HFF-Myc (cell line): ENCODE results near the gene RERE.

Experiments used
- DNase-seq: peaks from one replicate; pipeline ENCODE4 v3.0.0-alpha.2; 2011; ENCODE audit warnings: low read depth; ENCODE audit errors: extremely low read depth
- H3K4me3 ChIP-seq: replicated peaks from 2 replicates; pipeline ENCODE4 v1.5.1; 2011; ENCODE audit warnings: low read depth, mild to moderate bottlenecking, control low read depth, low read length
- CTCF ChIP-seq: IDR thresholded peaks from 2 replicates; pipeline ENCODE4 v1.5.1; 2012; ENCODE audit warnings: mild to moderate bottlenecking, low read depth, low read length, control low read depth; ENCODE audit errors: missing control alignments

RERE gene

DNA sequence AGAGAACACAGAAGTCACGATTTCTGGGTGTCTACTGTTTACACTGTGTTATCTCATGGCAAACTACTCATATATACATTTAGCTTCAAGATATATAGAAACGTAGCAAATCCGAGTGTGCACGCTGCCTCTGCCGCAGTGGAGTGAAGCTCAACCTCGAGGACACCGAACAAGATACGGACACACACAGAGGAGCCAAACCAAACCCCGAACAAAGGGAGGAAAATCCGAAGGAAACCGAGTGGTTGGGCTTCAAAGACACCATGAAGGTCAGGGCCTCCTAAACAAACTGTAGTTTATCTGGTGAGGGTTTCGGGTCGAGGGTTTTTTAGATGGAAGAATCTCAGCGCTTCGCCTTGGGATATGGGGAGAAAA lies 465.0 kb downstream of the RERE start:
- H3K4me3 ChIP-seq, result no peak overlapping the region
- TF ChIP-seq CTCF, result no peak
- DNase-seq, result no peak

GRCh38 chr1:8351693-8352470 lies 465.6 kb downstream of the RERE start:
- TF ChIP-seq CTCF, result peak; percentile 63
- no peak overlapping the region for H3K4me3 ChIP-seq
- DNase-seq, result no peak

- no peak for TF ChIP-seq CTCF
- no peak overlapping the region for H3K4me3 ChIP-seq
- no peak for DNase-seq
These were observed 466.3 kb downstream of the RERE start for GRCh38 chr1:8350914-8351684.

DNA sequence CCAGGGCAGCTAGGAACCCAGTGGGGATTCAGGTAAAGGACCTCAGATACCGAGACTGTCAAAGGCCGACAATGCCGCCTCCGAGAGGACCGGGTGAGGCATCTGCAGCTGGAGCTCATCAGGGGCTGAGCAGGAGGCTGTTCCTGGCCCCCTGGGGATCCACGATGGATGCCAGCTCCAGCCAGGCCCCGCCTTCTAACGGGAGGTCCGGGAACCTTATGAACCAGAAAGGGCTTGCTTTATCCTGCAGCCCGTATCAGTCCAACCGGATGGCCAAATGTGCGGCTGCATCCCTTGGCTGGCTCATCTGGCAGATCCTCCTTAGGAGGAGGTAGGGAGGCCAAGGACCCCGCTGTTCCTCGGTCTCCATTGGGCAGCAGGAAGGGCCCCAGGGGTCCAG lies 467.5 kb downstream of the RERE start:
- H3K4me3 ChIP-seq, result no peak overlapping the region
- no peak for TF ChIP-seq CTCF
- no peak for DNase-seq

DNA sequence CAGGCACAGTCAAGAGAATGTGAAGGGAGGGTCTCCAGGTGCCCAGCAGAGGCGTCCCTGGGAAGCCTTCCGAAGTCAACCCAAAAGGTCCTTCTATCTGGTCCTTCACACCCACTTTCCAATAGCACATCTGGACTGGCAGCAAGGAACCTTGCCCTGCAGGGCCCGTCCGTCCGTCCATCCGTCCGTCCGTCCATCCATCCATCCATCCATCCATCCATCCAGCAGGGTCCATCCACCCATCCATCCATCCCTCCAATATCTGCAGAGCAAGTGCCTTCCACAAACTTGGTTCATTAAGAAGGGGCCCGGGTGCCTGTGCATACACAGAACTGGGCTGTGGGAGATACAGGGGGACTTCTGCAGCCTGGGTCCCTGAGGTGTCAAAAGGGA lies 468.0 kb downstream of the RERE start:
- DNase-seq, result no peak
- TF ChIP-seq CTCF, result no peak
- no peak overlapping the region for H3K4me3 ChIP-seq

DNA sequence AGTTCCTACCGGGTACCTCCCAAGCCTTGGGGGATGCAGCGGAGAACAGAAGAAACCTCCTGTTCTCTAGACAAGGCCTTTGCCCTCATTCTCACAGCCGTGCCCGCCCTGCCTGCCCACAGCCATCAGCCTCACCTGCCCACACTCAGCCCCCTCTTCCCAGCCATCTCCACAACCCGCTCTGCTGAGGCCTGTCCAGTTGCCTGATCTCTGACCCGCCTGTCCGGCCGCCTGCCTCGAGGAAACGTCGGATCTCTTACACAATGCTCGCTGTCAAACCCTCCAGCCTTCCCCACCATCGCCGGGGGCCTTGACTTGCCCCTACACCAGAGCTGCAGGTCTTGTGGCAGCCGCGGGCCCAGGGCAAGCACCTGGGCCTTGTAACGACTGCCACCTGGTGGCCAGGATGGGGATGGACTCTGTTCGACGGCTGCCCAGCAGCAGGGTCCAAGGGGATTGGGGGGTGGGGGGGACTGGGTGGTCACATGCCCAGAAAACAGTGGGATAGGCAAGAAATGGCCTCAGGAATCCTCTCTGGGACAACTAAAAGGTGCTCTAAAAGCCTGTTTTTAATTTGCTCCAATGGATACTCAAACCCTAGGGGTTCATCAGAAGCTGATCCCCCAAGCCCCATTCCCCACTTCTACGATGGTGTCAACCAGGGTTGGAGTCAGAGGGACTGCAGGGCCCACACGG lies 468.5 kb downstream of the RERE start:
- no peak for DNase-seq
- H3K4me3 ChIP-seq, result no peak overlapping the region
- TF ChIP-seq CTCF, result peak; percentile 83
